ENCODE data around the gene G6PC1. TPM values are rescaled to one million over a fixed set of nuclear protein-coding genes. Genes with fewer than 3 reads are reported as not detected.

Gene G6PC1
- total and polyA plus RNA-seq, 2 of the 13 experiments (the other 11 are each of a cell fraction or from before 2014, with no cell fraction given): 1.7 to 37.9 TPM

DNA sequence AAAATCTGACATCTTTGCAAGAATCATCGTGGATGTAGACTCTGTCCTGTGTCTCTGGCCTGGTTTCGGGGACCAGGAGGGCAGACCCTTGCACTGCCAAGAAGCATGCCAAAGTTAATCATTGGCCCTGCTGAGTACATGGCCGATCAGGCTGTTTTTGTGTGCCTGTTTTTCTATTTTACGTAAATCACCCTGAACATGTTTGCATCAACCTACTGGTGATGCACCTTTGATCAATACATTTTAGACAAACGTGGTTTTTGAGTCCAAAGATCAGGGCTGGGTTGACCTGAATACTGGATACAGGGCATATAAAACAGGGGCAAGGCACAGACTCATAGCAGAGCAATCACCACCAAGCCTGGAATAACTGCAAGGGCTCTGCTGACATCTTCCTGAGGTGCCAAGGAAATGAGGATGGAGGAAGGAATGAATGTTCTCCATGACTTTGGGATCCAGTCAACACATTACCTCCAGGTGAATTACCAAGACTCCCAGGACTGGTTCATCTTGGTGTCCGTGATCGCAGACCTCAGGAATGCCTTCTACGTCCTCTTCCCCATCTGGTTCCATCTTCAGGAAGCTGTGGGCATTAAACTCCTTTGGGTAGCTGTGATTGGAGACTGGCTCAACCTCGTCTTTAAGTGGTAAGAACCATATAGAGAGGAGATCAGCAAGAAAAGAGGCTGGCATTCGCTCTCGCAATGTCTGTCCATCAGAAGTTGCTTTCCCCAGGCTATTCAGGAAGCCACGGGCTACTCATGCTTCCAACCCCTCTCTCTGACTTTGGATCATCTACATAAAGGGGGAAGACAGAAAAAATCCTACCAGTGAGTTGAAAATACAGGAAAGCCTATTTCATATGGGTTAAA lies at the start of gene G6PC1 (continued):
- TF ChIP-seq, protein P1, sequence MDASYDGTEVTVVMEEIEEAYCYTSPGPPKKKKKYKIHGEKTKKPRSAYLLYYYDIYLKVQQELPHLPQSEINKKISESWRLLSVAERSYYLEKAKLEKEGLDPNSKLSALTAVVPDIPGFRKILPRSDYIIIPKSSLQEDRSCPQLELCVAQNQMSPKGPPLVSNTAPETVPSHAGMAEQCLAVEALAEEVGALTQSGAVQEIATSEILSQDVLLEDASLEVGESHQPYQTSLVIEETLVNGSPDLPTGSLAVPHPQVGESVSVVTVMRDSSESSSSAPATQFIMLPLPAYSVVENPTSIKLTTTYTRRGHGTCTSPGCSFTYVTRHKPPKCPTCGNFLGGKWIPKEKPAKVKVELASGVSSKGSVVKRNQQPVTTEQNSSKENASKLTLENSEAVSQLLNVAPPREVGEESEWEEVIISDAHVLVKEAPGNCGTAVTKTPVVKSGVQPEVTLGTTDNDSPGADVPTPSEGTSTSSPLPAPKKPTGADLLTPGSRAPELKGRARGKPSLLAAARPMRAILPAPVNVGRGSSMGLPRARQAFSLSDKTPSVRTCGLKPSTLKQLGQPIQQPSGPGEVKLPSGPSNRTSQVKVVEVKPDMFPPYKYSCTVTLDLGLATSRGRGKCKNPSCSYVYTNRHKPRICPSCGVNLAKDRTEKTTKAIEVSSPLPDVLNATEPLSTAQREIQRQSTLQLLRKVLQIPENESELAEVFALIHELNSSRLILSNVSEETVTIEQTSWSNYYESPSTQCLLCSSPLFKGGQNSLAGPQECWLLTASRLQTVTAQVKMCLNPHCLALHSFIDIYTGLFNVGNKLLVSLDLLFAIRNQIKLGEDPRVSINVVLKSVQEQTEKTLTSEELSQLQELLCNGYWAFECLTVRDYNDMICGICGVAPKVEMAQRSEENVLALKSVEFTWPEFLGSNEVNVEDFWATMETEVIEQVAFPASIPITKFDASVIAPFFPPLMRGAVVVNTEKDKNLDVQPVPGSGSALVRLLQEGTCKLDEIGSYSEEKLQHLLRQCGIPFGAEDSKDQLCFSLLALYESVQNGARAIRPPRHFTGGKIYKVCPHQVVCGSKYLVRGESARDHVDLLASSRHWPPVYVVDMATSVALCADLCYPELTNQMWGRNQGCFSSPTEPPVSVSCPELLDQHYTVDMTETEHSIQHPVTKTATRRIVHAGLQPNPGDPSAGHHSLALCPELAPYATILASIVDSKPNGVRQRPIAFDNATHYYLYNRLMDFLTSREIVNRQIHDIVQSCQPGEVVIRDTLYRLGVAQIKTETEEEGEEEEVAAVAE (CRISPR knock-in tag; IDR thresholded peaks at IDR 0.05; ENCODE audit: borderline replicate concordance): peak; percentile 78; the same call in 1 of the 2 replicates
- TF ChIP-seq WIZ (CRISPR knock-in tag; IDR thresholded peaks at IDR 0.05) (no peak), FOXC1 (CRISPR knock-in tag; IDR thresholded peaks at IDR 0.05; ENCODE audit: borderline replicate concordance) (no peak; the same call in none of the 2 replicates), ZNF619 (CRISPR knock-in tag; IDR thresholded peaks at IDR 0.05) (no peak), GFI1 (CRISPR knock-in tag; IDR thresholded peaks at IDR 0.05; ENCODE audit: borderline replicate concordance) (0 out of 2 replicates have a peak, but pooled peaks have one; percentile 28), ZNF17 (CRISPR knock-in tag; IDR thresholded peaks at IDR 0.05) (no peak), DMAP1 (CRISPR knock-in tag; IDR thresholded peaks at IDR 0.05) (peak; percentile 41), TP53 (CRISPR knock-in tag; conservative IDR thresholded peaks at IDR 0.05) (peak; percentile 41; the same call in 1 of the 2 replicates), CREM (IDR thresholded peaks at IDR 0.05) (peak; percentile 80; the same call in 1 of the 2 replicates), CREM (CRISPR knock-in tag; IDR thresholded peaks at IDR 0.05) (no peak), ZNF607 (CRISPR knock-in tag; IDR thresholded peaks at IDR 0.05; ENCODE audit: borderline replicate concordance) (no peak; the same call in 1 of the 2 replicates), ZNF432 (CRISPR knock-in tag; IDR thresholded peaks at IDR 0.05; ENCODE audit: borderline replicate concordance) (no peak), NR3C1 (CRISPR knock-in tag; IDR thresholded peaks at IDR 0.05) (no peak), ZNF224 (CRISPR knock-in tag; IDR thresholded peaks at IDR 0.05) (no peak)
- TF ChIP-seq, protein P2, sequence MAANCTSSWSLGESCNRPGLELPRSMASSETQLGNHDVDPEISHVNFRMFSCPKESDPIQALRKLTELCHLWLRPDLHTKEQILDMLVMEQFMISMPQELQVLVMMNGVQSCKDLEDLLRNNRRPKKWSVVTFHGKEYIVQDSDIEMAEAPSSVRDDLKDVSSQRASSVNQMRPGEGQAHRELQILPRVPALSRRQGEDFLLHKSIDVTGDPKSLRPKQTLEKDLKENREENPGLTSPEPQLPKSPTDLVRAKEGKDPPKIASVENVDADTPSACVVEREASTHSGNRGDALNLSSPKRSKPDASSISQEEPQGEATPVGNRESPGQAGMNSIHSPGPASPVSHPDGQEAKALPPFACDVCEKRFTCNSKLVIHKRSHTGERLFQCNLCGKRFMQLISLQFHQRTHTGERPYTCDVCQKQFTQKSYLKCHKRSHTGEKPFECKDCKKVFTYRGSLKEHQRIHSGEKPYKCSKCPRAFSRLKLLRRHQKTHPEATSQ (CRISPR knock-in tag; IDR thresholded peaks at IDR 0.05; ENCODE audit: borderline replicate concordance): no peak
- TF ChIP-seq, protein P3, sequence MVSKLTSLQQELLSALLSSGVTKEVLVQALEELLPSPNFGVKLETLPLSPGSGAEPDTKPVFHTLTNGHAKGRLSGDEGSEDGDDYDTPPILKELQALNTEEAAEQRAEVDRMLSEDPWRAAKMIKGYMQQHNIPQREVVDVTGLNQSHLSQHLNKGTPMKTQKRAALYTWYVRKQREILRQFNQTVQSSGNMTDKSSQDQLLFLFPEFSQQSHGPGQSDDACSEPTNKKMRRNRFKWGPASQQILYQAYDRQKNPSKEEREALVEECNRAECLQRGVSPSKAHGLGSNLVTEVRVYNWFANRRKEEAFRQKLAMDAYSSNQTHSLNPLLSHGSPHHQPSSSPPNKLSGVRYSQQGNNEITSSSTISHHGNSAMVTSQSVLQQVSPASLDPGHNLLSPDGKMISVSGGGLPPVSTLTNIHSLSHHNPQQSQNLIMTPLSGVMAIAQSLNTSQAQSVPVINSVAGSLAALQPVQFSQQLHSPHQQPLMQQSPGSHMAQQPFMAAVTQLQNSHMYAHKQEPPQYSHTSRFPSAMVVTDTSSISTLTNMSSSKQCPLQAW (CRISPR knock-in tag; IDR thresholded peaks at IDR 0.05): peak; percentile 99

All from HepG2 (cell line).